Jurkat, Clone E6-1 (cell line): Measurements from ENCODE around the gene ZNF112.

Experiments used
- DNase-seq: peaks from one replicate; pipeline ENCODE4 v3.0.0-alpha.2; 2011; ENCODE audit warnings: low read depth, low spot score
- H3K4me3 ChIP-seq: 2 replicates; pipeline ENCODE4 v1.5.1; 2011; ENCODE audit warnings: mild to moderate bottlenecking, low read length, control low read depth, moderate library complexity

ZNF112 gene

GRCh38 chr19:44303976-44304568, 52.4 kb downstream of the ZNF112 start:
- DNase-seq = peak; percentile 4
- peak overlapping the region; percentile 87 for H3K4me3 ChIP-seq

- DNase-seq = no peak
- H3K4me3 ChIP-seq = no peak overlapping the region
Observed at GRCh38 chr19:44303320-44303719, 53.2 kb downstream of the ZNF112 start.

DNA sequence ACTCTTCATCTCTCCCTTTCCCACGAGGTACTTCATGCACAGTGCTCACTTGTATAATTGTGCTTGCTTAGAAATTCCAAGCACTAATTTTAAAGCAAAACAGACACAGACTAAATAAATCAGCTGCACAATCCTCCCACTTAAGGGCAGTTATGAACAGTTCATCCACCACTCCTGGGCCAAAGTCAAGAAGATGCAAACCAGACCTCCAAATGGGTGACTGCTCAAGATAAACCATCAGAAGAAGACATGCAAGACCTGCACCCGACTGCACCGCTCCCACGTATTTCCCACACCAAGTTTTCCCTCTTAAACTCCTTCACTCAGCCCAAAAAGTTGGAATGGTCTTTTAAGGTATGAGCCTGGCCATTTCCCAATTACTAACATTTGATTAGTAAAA, 71.5 kb downstream of the ZNF112 start:
- no peak for DNase-seq
- H3K4me3 ChIP-seq = no peak overlapping the region

DNA sequence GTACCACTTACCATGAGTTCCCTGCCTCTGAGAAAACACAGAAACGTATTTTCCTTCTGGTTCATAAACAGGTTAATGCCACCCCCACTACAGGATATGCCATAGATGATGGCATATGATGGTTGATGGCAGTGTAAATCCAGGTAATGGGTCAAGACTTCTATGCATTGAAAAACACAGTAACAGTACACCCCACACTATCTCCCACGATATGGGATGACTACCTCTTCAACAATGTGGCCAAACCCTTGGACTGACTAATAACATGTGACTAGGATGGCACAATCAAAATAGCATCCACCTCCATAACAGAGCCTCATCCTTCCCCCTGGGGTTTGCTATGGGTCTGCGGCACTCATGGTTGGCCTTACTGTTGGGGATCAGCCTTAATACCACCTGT, 73.6 kb downstream of the ZNF112 start:
- no peak overlapping the region for H3K4me3 ChIP-seq
- DNase-seq = no peak

- H3K4me3 ChIP-seq = no peak overlapping the region
- DNase-seq = no peak
Observed at GRCh38 chr19:44280916-44281315, 75.6 kb downstream of the ZNF112 start.

- DNase-seq = no peak
- H3K4me3 ChIP-seq = no peak overlapping the region
Observed at GRCh38 chr19:44278181-44278690, 78.2 kb downstream of the ZNF112 start.

GRCh38 chr19:44277331-44277730, 79.1 kb downstream of the ZNF112 start:
- no peak overlapping the region for H3K4me3 ChIP-seq
- no peak for DNase-seq
